Ovary (tissue), 3 donors: ENCODE measurements around the gene DOCK11.
A peak's percentile ranks its signal among the peaks of the same experiment; 100 is the strongest.

Experiments
- CTCF ChIP-seq, 3 donors: fragments of 450-650 bp in 2 of 3; fragments of 200-600 bp in 1 of 3; IDR thresholded peaks; one replicate each; pipeline versions ENCODE4 v1.5.1 to v1.8.0; 2016 to 2022; ENCODE audit warnings: antibody characterized with exemption in 3 of 3, mild to moderate bottlenecking in 1 of 3
- POLR2A ChIP-seq: fragments of 450-650 bp; IDR thresholded peaks from one replicate; pipeline ENCODE4 v1.6.1; 2017; ENCODE audit warnings: antibody characterized with exemption, mild to moderate bottlenecking, moderate library complexity
- donor health status: DM: no; HTN: no; CAD: no.

GRCh38 chrX:118644378-118644777 lies 148.8 kb downstream of the DOCK11 start:
- TF ChIP-seq CTCF (IDR thresholded peaks at IDR 0.05) (peak in 2 of 3 donors; percentile 26 to 32), POLR2A (no peak)
